Trophoblast cell (in vitro differentiated cells and primary cell): ENCODE measurements around the gene SOHLH2.
A peak's percentile ranks its signal among the peaks of the same experiment; 100 is the strongest.

ENCODE experiments used
- DNase-seq, 2 donors: peaks; one replicate each; pipeline ENCODE4 v3.0.0-alpha.2; 2016
- H2AFZ ChIP-seq: 2 replicates; pipeline ENCODE4 v1.6.1; 2013; ENCODE audit warnings: low read length, moderate library complexity, mild to moderate bottlenecking; ENCODE audit not compliant: insufficient read depth, poor library complexity
- H2AK5ac ChIP-seq: 2 replicates; pipeline ENCODE4 v1.6.1; 2013; ENCODE audit warnings: mild to moderate bottlenecking, low read length
- H2BK120ac ChIP-seq: 2 replicates; pipeline ENCODE4 v1.6.1; 2013; ENCODE audit warnings: low read length, mild to moderate bottlenecking, moderate library complexity; ENCODE audit not compliant: insufficient read depth, poor library complexity
- H2BK12ac ChIP-seq: 2 replicates; pipeline ENCODE4 v1.6.1; 2013; ENCODE audit warnings: mild to moderate bottlenecking, low read length, moderate library complexity
- H2BK5ac ChIP-seq: 2 replicates; pipeline ENCODE4 v1.6.1; 2013; ENCODE audit warnings: low read length, low read depth, moderate library complexity, mild to moderate bottlenecking; ENCODE audit not compliant: poor library complexity
- H3K14ac ChIP-seq: 2 replicates; pipeline ENCODE4 v1.6.1; 2013; ENCODE audit warnings: mild to moderate bottlenecking, low read length
- H3K18ac ChIP-seq: 2 replicates; pipeline ENCODE4 v1.6.1; 2013; ENCODE audit warnings: mild to moderate bottlenecking, low read length
- H3K23ac ChIP-seq: 2 replicates; pipeline ENCODE4 v1.6.1; 2013; ENCODE audit warnings: low read length
- H3K27ac ChIP-seq: 2 replicates; pipeline ENCODE4 v1.5.1; 2013; ENCODE audit warnings: low read depth, mild to moderate bottlenecking, inconsistent platforms, low read length, moderate library complexity
- H3K27me3 ChIP-seq: 2 replicates; pipeline ENCODE4 v1.6.1; 2013; ENCODE audit warnings: inconsistent platforms, mild to moderate bottlenecking, low read length, moderate library complexity; ENCODE audit not compliant: insufficient read depth
- H3K36me3 ChIP-seq, 2 experiments: 1 replicate in 1 of 2; 2 replicates in 1 of 2; pipeline ENCODE4 v1.6.1; 2013; ENCODE audit warnings: low read length in 2 of 2, mild to moderate bottlenecking in 2 of 2, moderate library complexity in 1 of 2; ENCODE audit not compliant: insufficient read depth in 2 of 2, control insufficient read depth in 1 of 2
- H3K4ac ChIP-seq: 2 replicates; pipeline ENCODE4 v1.6.1; 2013; ENCODE audit warnings: low read depth, mild to moderate bottlenecking, low read length, moderate library complexity
- H3K4me1 ChIP-seq, 2 experiments: 1 replicate in 1 of 2; 2 replicates in 1 of 2; pipeline ENCODE4 v1.6.1; 2013; ENCODE audit warnings: low read length in 2 of 2, mild to moderate bottlenecking in 2 of 2, moderate library complexity in 1 of 2; ENCODE audit not compliant: insufficient read depth in 2 of 2, control insufficient read depth in 1 of 2
- H3K4me2 ChIP-seq: 2 replicates; pipeline ENCODE4 v1.6.1; 2013; ENCODE audit warnings: inconsistent platforms, mild to moderate bottlenecking, low read length, moderate library complexity
- H3K4me3 ChIP-seq: 2 replicates; pipeline ENCODE4 v1.5.1; 2013; ENCODE audit warnings: mild to moderate bottlenecking, low read depth, low read length, inconsistent platforms
- H3K79me1 ChIP-seq: one replicate; pipeline ENCODE4 v1.6.1; 2013; ENCODE audit warnings: low read length
- H3K79me2 ChIP-seq: 2 replicates; pipeline ENCODE4 v1.6.1; 2013; ENCODE audit warnings: low read length, mild to moderate bottlenecking; ENCODE audit not compliant: control insufficient read depth, insufficient read depth, poor library complexity
- H3K9ac ChIP-seq: 2 replicates; pipeline ENCODE4 v1.6.1; 2013; ENCODE audit warnings: mild to moderate bottlenecking, low read length
- H3K9me3 ChIP-seq: 2 replicates; pipeline ENCODE4 v1.6.1; 2013; ENCODE audit warnings: low read depth, mild to moderate bottlenecking, control low read depth, inconsistent platforms, low read length; ENCODE audit not compliant: insufficient read depth
- H4K12ac ChIP-seq: 2 replicates; pipeline ENCODE4 v1.6.1; 2013; ENCODE audit warnings: low read depth, mild to moderate bottlenecking, low read length, moderate library complexity
- H4K8ac ChIP-seq: 2 replicates; pipeline ENCODE4 v1.6.1; 2013; ENCODE audit warnings: low read depth, mild to moderate bottlenecking, low read length, moderate library complexity
- H4K91ac ChIP-seq: one replicate; pipeline ENCODE4 v1.6.1; 2013; ENCODE audit warnings: low read depth, mild to moderate bottlenecking, low read length, moderate library complexity
- WGBS: extraction: QIAGEN DNeasy Blood & Tissue Kit; methylation state at CpG from one replicate; pipeline ENCODE4 v1.1.7; 2013; ENCODE audit warnings: missing lambda C conversion rate; ENCODE audit not compliant: insufficient read length, insufficient coverage; ENCODE audit errors: extremely low coverage; 5-methylcytosine and 5-hydroxymethylcytosine counted together

SOHLH2 gene

GRCh38 chr13:36146511-36147269 lies 67.7 kb downstream of the SOHLH2 start:
- no peak overlapping the region for H2AK5ac ChIP-seq
- no peak overlapping the region for H3K27ac ChIP-seq
- H4K91ac ChIP-seq = no peak overlapping the region
- no peak overlapping the region for H4K8ac ChIP-seq
- no peak overlapping the region for H3K14ac ChIP-seq
- no peaks in the 10 kb centered on the region for H3K9me3 ChIP-seq
- DNase-seq = peak in 1 of 2 donors; percentile 53
- H3K36me3 ChIP-seq = no peaks in the 10 kb centered on the region
- H2AFZ ChIP-seq = no peak overlapping the region
- no peaks in the 10 kb centered on the region for H3K4me1 ChIP-seq
- WGBS = no CpG with 5 or more reads among the region's 4 CpGs
- H3K23ac ChIP-seq = no peak overlapping the region
- H2BK12ac ChIP-seq = no peak overlapping the region
- H3K79me2 ChIP-seq = no peaks in the 10 kb centered on the region
- H2BK120ac ChIP-seq = no peak overlapping the region
- no peak overlapping the region for H3K18ac ChIP-seq
- no peak overlapping the region for H3K9ac ChIP-seq
- H4K12ac ChIP-seq = no peak overlapping the region
- H2BK5ac ChIP-seq = no peak overlapping the region
- H3K4me2 ChIP-seq = no peak overlapping the region
- no peaks in the 10 kb centered on the region for H3K79me1 ChIP-seq
- no peaks in the 10 kb centered on the region for H3K27me3 ChIP-seq
- no peak overlapping the region for H3K4ac ChIP-seq
- no peak overlapping the region for H3K4me3 ChIP-seq

DNA sequence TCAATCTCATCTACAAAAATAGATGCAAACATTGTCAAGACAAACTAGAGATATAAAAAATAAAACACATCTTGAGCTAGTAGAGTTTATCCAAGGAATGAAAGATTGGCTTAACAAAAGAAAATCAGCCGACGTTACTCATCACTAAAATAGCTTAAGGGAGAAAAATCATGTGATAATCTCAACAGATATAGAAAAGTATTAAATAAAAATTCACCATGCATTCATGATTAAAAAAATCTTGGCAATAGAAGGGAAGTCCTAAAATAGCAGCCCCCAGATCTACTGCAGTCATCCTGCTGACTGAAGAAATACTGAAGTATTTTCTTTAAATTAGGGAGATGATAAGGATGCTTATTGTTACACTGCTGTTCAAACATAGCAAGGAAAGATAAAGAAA lies 70.6 kb downstream of the SOHLH2 start:
- no CpG with 5 or more reads among the region's 2 CpGs for WGBS

GRCh38 chr13:36142735-36143134 lies 71.6 kb downstream of the SOHLH2 start:
- no peak overlapping the region for H4K12ac ChIP-seq
- no peak overlapping the region for H3K27ac ChIP-seq

More for the DNA sequence above, 70.6 kb downstream of the SOHLH2 start:
- Histone ChIP-seq H2AK5ac (no peak overlapping the region), H2AFZ (no peak overlapping the region), H3K4me2 (no peak overlapping the region), H3K79me1 (no peaks in the 10 kb centered on the region), H3K23ac (no peak overlapping the region), H3K4me3 (no peak overlapping the region), H3K9me3 (no peaks in the 10 kb centered on the region), H3K18ac (no peak overlapping the region), H2BK5ac (no peak overlapping the region), H2BK120ac (no peak overlapping the region), H4K12ac (no peak overlapping the region), H3K9ac (no peak overlapping the region), H3K4me1 (no peaks in the 10 kb centered on the region), H4K8ac (no peak overlapping the region), H3K4ac (no peak overlapping the region), H3K14ac (no peak overlapping the region), H3K27ac (no peak overlapping the region), H4K91ac (no peak overlapping the region), H2BK12ac (no peak overlapping the region), H3K36me3 (no peaks in the 10 kb centered on the region), H3K27me3 (no peaks in the 10 kb centered on the region), H3K79me2 (no peaks in the 10 kb centered on the region)
- DNase-seq = no peak

GRCh38 chr13:36135876-36136275 lies 78.5 kb downstream of the SOHLH2 start:
- no peak overlapping the region for H4K91ac ChIP-seq
- peaks cover 0 to 5% of the 10 kb centered on the region in 2 experiments for H3K4me1 ChIP-seq
- H3K36me3 ChIP-seq = no peaks in the 10 kb centered on the region
- H3K9ac ChIP-seq = no peak overlapping the region
- H2BK12ac ChIP-seq = no peak overlapping the region
- no peak overlapping the region for H3K27ac ChIP-seq
- no peak for DNase-seq
- H3K14ac ChIP-seq = no peak overlapping the region
- H2AK5ac ChIP-seq = no peak overlapping the region
- H3K9me3 ChIP-seq = peaks cover 3% of the 10 kb centered on the region
- no peak overlapping the region for H4K8ac ChIP-seq
- H3K4me3 ChIP-seq = no peak overlapping the region
- no peak overlapping the region for H3K18ac ChIP-seq
- no CpG with 5 or more reads among the region's 2 CpGs for WGBS
- H2AFZ ChIP-seq = no peak overlapping the region
- H3K4ac ChIP-seq = no peak overlapping the region
- no peak overlapping the region for H2BK5ac ChIP-seq
- no peak overlapping the region for H3K4me2 ChIP-seq
- no peak overlapping the region for H2BK120ac ChIP-seq
- H3K79me1 ChIP-seq = no peaks in the 10 kb centered on the region
- H3K27me3 ChIP-seq = peaks cover 12% of the 10 kb centered on the region
- no peak overlapping the region for H3K23ac ChIP-seq
- H3K79me2 ChIP-seq = no peaks in the 10 kb centered on the region
- no peak overlapping the region for H4K12ac ChIP-seq

More at GRCh38 chr13:36142735-36143134, 71.6 kb downstream of the SOHLH2 start:
- no peak for DNase-seq
- no peak overlapping the region for H2AFZ ChIP-seq
- H3K27me3 ChIP-seq = no peaks in the 10 kb centered on the region
- no peaks in the 10 kb centered on the region for H3K9me3 ChIP-seq
- no peak overlapping the region for H3K9ac ChIP-seq
- H3K4me3 ChIP-seq = no peak overlapping the region
- no peak overlapping the region for H2BK5ac ChIP-seq
- no peak overlapping the region for H3K4me2 ChIP-seq
- no peaks in the 10 kb centered on the region for H3K79me2 ChIP-seq
- H3K36me3 ChIP-seq = no peaks in the 10 kb centered on the region
- no peak overlapping the region for H3K23ac ChIP-seq
- no peak overlapping the region for H4K8ac ChIP-seq
- H2BK120ac ChIP-seq = no peak overlapping the region
- no peak overlapping the region for H3K18ac ChIP-seq
- H2AK5ac ChIP-seq = no peak overlapping the region
- no peaks in the 10 kb centered on the region for H3K4me1 ChIP-seq
- H4K91ac ChIP-seq = no peak overlapping the region
- no peak overlapping the region for H2BK12ac ChIP-seq
- no peak overlapping the region for H3K4ac ChIP-seq
- H3K79me1 ChIP-seq = no peaks in the 10 kb centered on the region
- H3K14ac ChIP-seq = no peak overlapping the region
